Nephron (organoid): ENCODE results near the gene PCGF1.

ENCODE experiments used
- H3K27ac Mint-ChIP-seq, 3 experiments: 2 replicates each; pipeline ENCODE4 v1.8.0; 2020; ENCODE audit warnings: mixed read lengths in 3 of 3, mild to moderate bottlenecking in 2 of 3, moderate library complexity in 1 of 3
- H3K27me3 Mint-ChIP-seq: 2 replicates; pipeline ENCODE4 v1.8.0; 2021; ENCODE audit warnings: low read depth, mild to moderate bottlenecking, moderate library complexity, mixed read lengths
- H3K36me3 Mint-ChIP-seq: 2 replicates; pipeline ENCODE4 v1.8.0; 2020; ENCODE audit warnings: low read depth, mixed read lengths
- H3K4me1 Mint-ChIP-seq: 2 replicates; pipeline ENCODE4 v1.8.0; 2020; ENCODE audit warnings: mixed read lengths
- H3K4me3 Mint-ChIP-seq, 3 experiments: 2 replicates each; pipeline ENCODE4 v1.8.0; 2020; ENCODE audit warnings: mild to moderate bottlenecking in 3 of 3, mixed read lengths in 3 of 3, moderate library complexity in 2 of 3
- H3K9me3 Mint-ChIP-seq: 2 replicates; pipeline ENCODE4 v1.8.0; 2020; ENCODE audit warnings: mixed read lengths
- CTCF ChIP-seq, 3 experiments: fragments of 200-600 bp; sonication (generic); IDR thresholded peaks; one replicate each; pipeline ENCODE4 v1.5.0; 2021; ENCODE audit warnings: antibody characterized with exemption in 3 of 3; ENCODE audit not compliant: unreplicated experiment in 3 of 3

The PCGF1 gene

DNA sequence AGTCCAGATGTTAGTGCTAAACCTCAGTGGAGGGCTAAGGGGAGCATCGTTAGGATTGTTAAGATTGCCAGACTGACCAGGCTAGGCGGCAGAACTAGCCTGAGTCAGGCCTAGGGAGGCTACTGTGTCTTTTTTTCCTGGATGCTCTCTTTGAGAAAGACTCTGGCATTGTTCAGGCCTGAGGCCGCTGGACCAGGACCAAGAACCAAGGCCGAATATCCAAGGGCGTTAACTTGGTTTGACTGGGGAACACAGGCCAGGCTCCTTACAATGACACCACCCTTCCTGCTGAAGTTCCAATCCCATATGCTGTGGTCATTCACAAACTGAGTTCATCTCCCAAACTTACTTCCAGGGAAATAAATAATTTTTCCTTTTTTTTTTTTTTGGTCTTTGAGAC, 32.8 kb upstream of the PCGF1 start:
- H3K27ac Mint-ChIP-seq: no peak overlapping the region
- no peak for TF ChIP-seq CTCF (IDR thresholded peaks at IDR 0.05; ENCODE audit: unreplicated experiment in 3 of 3)
- no peaks in the 10 kb centered on the region for H3K27me3 Mint-ChIP-seq
- peaks cover 7% of the 10 kb centered on the region for H3K36me3 Mint-ChIP-seq
- H3K9me3 Mint-ChIP-seq: no peaks in the 10 kb centered on the region
- H3K4me3 Mint-ChIP-seq: no peak overlapping the region
- peaks cover 4% of the 10 kb centered on the region for H3K4me1 Mint-ChIP-seq

- no peak overlapping the region for H3K27ac Mint-ChIP-seq
- H3K36me3 Mint-ChIP-seq: peaks cover 7% of the 10 kb centered on the region
These were observed 31.4 kb upstream of the PCGF1 start for GRCh38 chr2:74538881-74539339.

DNA sequence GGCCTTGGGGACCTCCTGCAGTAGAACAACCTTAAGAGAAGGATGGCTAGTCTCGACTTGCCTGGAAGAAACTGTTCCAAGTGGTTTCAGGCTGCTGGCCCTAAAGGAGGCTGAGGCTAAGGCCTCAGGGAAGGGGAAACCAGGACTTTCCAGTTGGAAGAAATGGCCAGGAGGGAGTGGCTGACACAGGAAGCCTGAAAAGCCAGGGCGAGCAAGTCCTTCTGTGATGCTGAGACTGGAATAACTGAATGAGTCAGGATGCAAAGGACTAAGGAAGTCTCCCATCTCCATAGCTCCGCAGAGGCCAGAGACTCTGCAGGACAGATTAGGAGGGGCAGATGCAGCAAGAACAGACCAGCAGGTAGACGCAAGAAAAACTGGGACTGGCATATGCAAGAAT, 29.6 kb upstream of the PCGF1 start:
- Mint-ChIP-seq H3K4me1 (peaks cover 3% of the 10 kb centered on the region), H3K4me3 (no peak overlapping the region), H3K27me3 (no peaks in the 10 kb centered on the region), H3K9me3 (no peaks in the 10 kb centered on the region), H3K36me3 (peaks cover 11% of the 10 kb centered on the region), H3K27ac (no peak overlapping the region)
- TF ChIP-seq CTCF (IDR thresholded peaks at IDR 0.05; ENCODE audit: unreplicated experiment in 3 of 3): no peak

More at GRCh38 chr2:74538881-74539339, 31.4 kb upstream of the PCGF1 start:
- peaks cover 4% of the 10 kb centered on the region for H3K4me1 Mint-ChIP-seq
- H3K9me3 Mint-ChIP-seq: no peaks in the 10 kb centered on the region
- H3K4me3 Mint-ChIP-seq: no peak overlapping the region
- no peak for TF ChIP-seq CTCF (IDR thresholded peaks at IDR 0.05; ENCODE audit: unreplicated experiment in 3 of 3)
- H3K27me3 Mint-ChIP-seq: no peaks in the 10 kb centered on the region

GRCh38 chr2:74536166-74536950, 28.9 kb upstream of the PCGF1 start:
- TF ChIP-seq CTCF (IDR thresholded peaks at IDR 0.05; ENCODE audit: unreplicated experiment in 3 of 3): no peak
- no peaks in the 10 kb centered on the region for H3K9me3 Mint-ChIP-seq
- peaks cover 11% of the 10 kb centered on the region for H3K36me3 Mint-ChIP-seq
- H3K4me3 Mint-ChIP-seq: no peak overlapping the region
- H3K27ac Mint-ChIP-seq: no peak overlapping the region
- no peaks in the 10 kb centered on the region for H3K27me3 Mint-ChIP-seq
- peaks cover 6% of the 10 kb centered on the region for H3K4me1 Mint-ChIP-seq

DNA sequence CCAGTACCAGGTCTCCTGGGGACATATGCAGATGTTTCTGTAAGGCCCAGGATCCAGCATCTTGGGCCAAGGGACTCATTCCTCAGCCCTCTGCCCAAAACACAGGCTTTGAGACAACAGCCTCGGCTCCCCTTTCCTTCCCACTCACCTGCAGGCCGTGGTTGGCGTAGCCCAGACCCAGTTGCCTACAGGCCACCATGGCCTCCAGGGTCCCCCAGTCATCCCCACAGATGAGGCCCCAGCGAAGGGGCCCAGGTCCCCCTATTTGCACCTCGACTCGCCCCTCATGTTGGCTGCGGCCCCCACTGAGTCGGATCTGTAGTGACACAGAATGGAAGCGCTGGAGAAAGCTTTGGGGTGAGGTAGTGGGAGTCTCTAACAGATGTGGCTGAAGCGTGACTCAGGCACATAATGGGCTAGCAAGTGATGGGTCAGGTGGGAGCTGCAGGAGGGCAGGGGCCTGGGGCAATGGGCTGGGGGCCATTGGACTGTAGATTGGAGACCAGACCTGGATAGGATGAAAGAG, 28.0 kb upstream of the PCGF1 start:
- Mint-ChIP-seq H3K4me1 (peaks cover 12% of the 10 kb centered on the region), H3K9me3 (no peaks in the 10 kb centered on the region), H3K27me3 (no peaks in the 10 kb centered on the region), H3K27ac (no peak overlapping the region), H3K4me3 (no peak overlapping the region), H3K36me3 (peaks cover 8% of the 10 kb centered on the region)
- TF ChIP-seq CTCF (IDR thresholded peaks at IDR 0.05; ENCODE audit: unreplicated experiment in 3 of 3): no peak

- Mint-ChIP-seq H3K27me3 (no peaks in the 10 kb centered on the region), H3K4me3 (no peak overlapping the region), H3K27ac (no peak overlapping the region), H3K9me3 (no peaks in the 10 kb centered on the region), H3K4me1 (peaks cover 13% of the 10 kb centered on the region), H3K36me3 (peaks cover 8% of the 10 kb centered on the region)
- TF ChIP-seq CTCF (IDR thresholded peaks at IDR 0.05; ENCODE audit: unreplicated experiment in 3 of 3): no peak
These were observed 26.9 kb upstream of the PCGF1 start for GRCh38 chr2:74534411-74534810.
